Astrocyte (in vitro differentiated cells and primary cell): Measurements from ENCODE around the gene TNNC2.

Experiments used
- CTCF ChIP-seq: IDR thresholded peaks from 2 replicates; pipeline ENCODE4 v1.5.1; 2011; ENCODE audit warnings: low read depth, mild to moderate bottlenecking, inconsistent platforms, low read length, moderate library complexity; ENCODE audit not compliant: insufficient read depth
- EZH2 ChIP-seq: IDR thresholded peaks from 2 replicates; pipeline ENCODE4 v1.6.1; 2012; ENCODE audit warnings: mild to moderate bottlenecking, low read length, inconsistent platforms; ENCODE audit not compliant: insufficient read depth

GRCh38 chr20:45788351-45788750 lies 38.8 kb downstream of the TNNC2 start:
- TF ChIP-seq EZH2 (no peak), CTCF (no peak)
